Lung (tissue), 12 donors: ENCODE data around the gene C9orf152. TPM values are rescaled to one million over a fixed set of nuclear protein-coding genes. Genes with fewer than 3 reads are reported as not detected.

Experiments
- ATAC-seq: fragments of 200-7000 bp; cut with Tn5 transposase; one replicate; pipeline ENCODE4 v1.9.1; 2020; ENCODE audit warnings: moderate number of reproducible peaks; ENCODE audit not compliant: insufficient read depth, low FRiP score
- DNase-seq, 3 donors: peaks; one replicate each; pipeline ENCODE4 v3.0.0-alpha.2; 2013 to 2017
- H3K27ac ChIP-seq, 2 donors: one replicate each; pipeline ENCODE4 v1.5.1; 2013; ENCODE audit warnings: mild to moderate bottlenecking in 2 of 2, moderate library complexity in 2 of 2, control low read depth in 1 of 2, inconsistent platforms in 1 of 2, low read depth in 1 of 2, low read length in 1 of 2
- H3K27me3 ChIP-seq, 3 donors: one replicate each; pipeline ENCODE4 v1.5.1; 2013; ENCODE audit warnings: low read length in 2 of 3; ENCODE audit not compliant: control insufficient read depth in 3 of 3, insufficient read depth in 3 of 3
- H3K36me3 ChIP-seq, 4 donors: one replicate each; pipeline ENCODE4 v1.5.1; 2013; ENCODE audit warnings: low read length in 4 of 4, mild to moderate bottlenecking in 1 of 4, moderate library complexity in 1 of 4; ENCODE audit not compliant: control insufficient read depth in 4 of 4, insufficient read depth in 4 of 4
- H3K4me1 ChIP-seq, 5 donors: one replicate each; pipeline ENCODE4 v1.5.1; 2013; ENCODE audit warnings: low read length in 5 of 5, mild to moderate bottlenecking in 2 of 5, moderate library complexity in 1 of 5; ENCODE audit not compliant: control insufficient read depth in 5 of 5, insufficient read depth in 5 of 5
- H3K4me3 ChIP-seq: one replicate; pipeline ENCODE4 v1.5.1; 2013; ENCODE audit warnings: mild to moderate bottlenecking, control low read depth, moderate library complexity
- H3K9ac ChIP-seq, 2 donors: one replicate each; pipeline ENCODE4 v1.5.1; 2013; ENCODE audit warnings: low read length in 2 of 2, control low read depth in 1 of 2; ENCODE audit not compliant: insufficient read depth in 1 of 2
- H3K9me3 ChIP-seq, 4 donors: one replicate each; pipeline ENCODE4 v1.5.1; 2013; ENCODE audit warnings: low read length in 3 of 4, mild to moderate bottlenecking in 1 of 4, moderate library complexity in 1 of 4; ENCODE audit not compliant: control insufficient read depth in 4 of 4, insufficient read depth in 3 of 4
- CTCF ChIP-seq: IDR thresholded peaks from 2 replicates; pipeline ENCODE4 v1.5.1; 2012; ENCODE audit warnings: mild to moderate bottlenecking; ENCODE audit errors: control extremely low read depth, extremely low read depth
- WGBS, 2 donors: extraction: QIAGEN DNeasy Blood & Tissue Kit; methylation state at CpG; one replicate each; pipeline ENCODE4 v1.1.7; 2013; 5-methylcytosine and 5-hydroxymethylcytosine counted together
- polyA plus RNA-seq, 2 donors: library from polyadenylated mRNA; stranded (reverse); fragments of 200-250 nt; gene quantifications; one replicate each; pipeline ENCODE4 v1.2.1, GENCODE V29; 2013
- total RNA-seq, 2 donors: library from RNA; depleted of rRNA in 1 of 2; stranded (reverse); fragments of >200 nt in 1 of 2; gene quantifications; one replicate each; pipeline ENCODE4 v1.2.1, GENCODE V29; 2014 to 2021
- donor health status: control.
- donor health status: control.
- donor health status: Bipolar disorder and iron deficiency.
- donor health status: healthy.
- donor health status: DM: yes; HTN: yes; CAD: no.

Gene C9orf152
- total and polyA plus RNA-seq, 4 donors = 4.2 to 16.8 (median 11.2) TPM

DNA sequence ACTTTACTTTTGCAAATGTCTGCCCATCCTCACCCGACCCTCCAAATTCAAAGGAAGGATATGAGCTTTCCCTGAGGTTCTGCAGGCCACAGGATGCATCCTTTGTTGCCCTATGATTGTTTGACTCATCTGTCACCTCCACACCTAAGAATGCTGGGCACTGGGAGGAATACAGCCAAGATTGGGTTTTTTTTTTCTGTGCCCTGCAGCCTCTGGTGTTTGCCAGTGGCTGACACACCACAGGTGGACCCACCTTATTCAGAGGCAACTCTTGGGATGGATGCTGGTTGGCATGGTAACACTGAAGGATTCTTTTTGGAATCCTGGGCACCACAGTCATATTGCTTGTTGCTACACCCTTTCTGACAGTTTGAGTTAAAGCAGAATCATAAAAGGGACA, 29.7 kb downstream of the C9orf152 start:
- H3K27me3 ChIP-seq = no peaks in the 10 kb centered on the region
- H3K4me3 ChIP-seq = no peak overlapping the region
- no peak overlapping the region for H3K9ac ChIP-seq
- DNase-seq = no peak
- no peak overlapping the region for H3K27ac ChIP-seq
- TF ChIP-seq CTCF = no peak
- H3K36me3 ChIP-seq = no peaks in the 10 kb centered on the region
- WGBS, 2 donors = 73 to 75% methylated on average over 1 of the region's 1 CpG
- no peaks in the 10 kb centered on the region for H3K9me3 ChIP-seq
- no peak for ATAC-seq
- peaks cover 0 to 3% (median 0%) of the 10 kb centered on the region in 5 donors for H3K4me1 ChIP-seq

DNA sequence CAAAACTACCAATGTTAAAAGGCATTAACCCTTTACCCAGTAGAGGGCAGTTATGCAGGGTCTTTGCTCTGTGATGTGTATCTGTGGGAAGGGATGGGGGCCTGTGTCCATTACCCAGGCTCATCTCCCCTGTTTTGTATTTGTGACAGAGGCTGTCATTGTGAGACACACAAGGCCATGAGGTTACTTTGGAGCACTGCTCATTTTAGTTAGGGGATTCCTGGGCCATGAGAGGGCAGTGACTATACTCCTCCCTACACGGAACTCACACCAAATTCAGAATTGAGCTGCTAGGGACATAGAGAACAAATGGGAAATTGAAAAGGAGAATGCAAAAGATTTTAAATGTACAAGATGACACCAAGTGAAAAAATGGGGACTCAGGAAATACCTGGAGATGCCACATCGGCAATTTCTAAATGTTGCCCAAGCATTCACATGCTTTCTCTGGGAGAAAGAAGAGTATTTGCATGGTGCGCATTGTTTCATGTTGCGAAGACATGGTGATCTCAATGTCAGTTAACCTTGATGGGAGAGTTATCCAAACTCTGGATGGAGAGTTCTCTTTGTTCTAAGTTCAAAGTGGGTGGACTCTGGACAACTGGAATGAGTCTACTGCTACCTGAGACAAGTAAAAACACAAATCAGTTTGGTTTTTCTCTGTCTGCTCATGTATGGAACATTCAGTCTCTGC, 32.5 kb downstream of the C9orf152 start:
- no peak overlapping the region for H3K4me3 ChIP-seq
- no peaks in the 10 kb centered on the region for H3K27me3 ChIP-seq
- peaks cover 0 to 11% (median 1%) of the 10 kb centered on the region in 4 donors for H3K36me3 ChIP-seq
- no peak for TF ChIP-seq CTCF
- H3K4me1 ChIP-seq = peaks cover 0 to 6% (median 2%) of the 10 kb centered on the region in 5 donors
- no peak overlapping the region for H3K27ac ChIP-seq
- DNase-seq = no peak
- no peak for ATAC-seq
- H3K9me3 ChIP-seq = no peaks in the 10 kb centered on the region
- H3K9ac ChIP-seq = no peak overlapping the region
- 89 to 92% methylated on average over 4 of the region's 4 CpGs for WGBS, 2 donors

- ATAC-seq (no peak), DNase-seq (no peak)
- 23 to 47% methylated on average over 7 of the region's 7 CpGs for WGBS, 2 donors
- Histone ChIP-seq H3K9me3 (no peaks in the 10 kb centered on the region), H3K27ac (no peak overlapping the region), H3K9ac (no peak overlapping the region), H3K4me3 (no peak overlapping the region), H3K4me1 (peaks cover 0 to 6% (median 4%) of the 10 kb centered on the region in 5 donors), H3K27me3 (no peaks in the 10 kb centered on the region), H3K36me3 (peaks cover 6 to 19% (median 8%) of the 10 kb centered on the region in 4 donors)
- no peak for TF ChIP-seq CTCF
Observed at GRCh38 chr9:110173322-110173642, 34.7 kb downstream of the C9orf152 start.
